ENCODE data around the gene FYB2.

The FYB2 gene

GRCh38 chr1:56710646-56711045 is 108.6 kb downstream of the FYB2 start:
- DNase-seq (ENCODE audit: low read depth) = no peak

- no peak for DNase-seq (ENCODE audit: low read depth)
These were observed 109.2 kb downstream of the FYB2 start for GRCh38 chr1:56709995-56710394.

GRCh38 chr1:56709269-56709880 is 109.8 kb downstream of the FYB2 start:
- DNase-seq (ENCODE audit: low read depth) = peak; percentile 5

GRCh38 chr1:56707379-56707778 is 111.8 kb downstream of the FYB2 start:
- DNase-seq (ENCODE audit: low read depth) = no peak

- DNase-seq (ENCODE audit: low read depth) = no peak
These were observed 115.5 kb downstream of the FYB2 start for GRCh38 chr1:56703747-56704146.

- no peak for DNase-seq (ENCODE audit: low read depth)
These were observed 122.5 kb downstream of the FYB2 start for GRCh38 chr1:56696663-56697062.

- no peak for DNase-seq (ENCODE audit: low read depth)
These were observed 130.6 kb downstream of the FYB2 start for GRCh38 chr1:56688522-56689026.

GRCh38 chr1:56686169-56686568 is 133.0 kb downstream of the FYB2 start:
- no peak for DNase-seq (ENCODE audit: low read depth)

- no peak for DNase-seq (ENCODE audit: low read depth)
These were observed 135.6 kb downstream of the FYB2 start for GRCh38 chr1:56683569-56683968.

- DNase-seq (ENCODE audit: low read depth) = no peak
These were observed 142.6 kb downstream of the FYB2 start for GRCh38 chr1:56676571-56677035.

GRCh38 chr1:56675763-56676162 is 143.4 kb downstream of the FYB2 start:
- no peak for DNase-seq (ENCODE audit: low read depth)

- DNase-seq (ENCODE audit: low read depth) = no peak
These were observed 146.6 kb downstream of the FYB2 start for GRCh38 chr1:56672579-56672978.

GRCh38 chr1:56671542-56671941 is 147.7 kb downstream of the FYB2 start:
- DNase-seq (ENCODE audit: low read depth) = no peak

GRCh38 chr1:56671085-56671484 is 148.1 kb downstream of the FYB2 start:
- no peak for DNase-seq (ENCODE audit: low read depth)

- no peak for DNase-seq (ENCODE audit: low read depth)
These were observed 148.9 kb downstream of the FYB2 start for GRCh38 chr1:56670350-56670749.

Measured in CMK (cell line).